GM12872 (cell line): ENCODE data around the gene CHAC2.

ENCODE experiments used
- CTCF ChIP-seq: IDR thresholded peaks from 3 replicates; pipeline ENCODE4 v1.5.1; 2011; ENCODE audit warnings: low read depth, mild to moderate bottlenecking, low read length, moderate library complexity; ENCODE audit not compliant: insufficient read depth

The CHAC2 gene

DNA sequence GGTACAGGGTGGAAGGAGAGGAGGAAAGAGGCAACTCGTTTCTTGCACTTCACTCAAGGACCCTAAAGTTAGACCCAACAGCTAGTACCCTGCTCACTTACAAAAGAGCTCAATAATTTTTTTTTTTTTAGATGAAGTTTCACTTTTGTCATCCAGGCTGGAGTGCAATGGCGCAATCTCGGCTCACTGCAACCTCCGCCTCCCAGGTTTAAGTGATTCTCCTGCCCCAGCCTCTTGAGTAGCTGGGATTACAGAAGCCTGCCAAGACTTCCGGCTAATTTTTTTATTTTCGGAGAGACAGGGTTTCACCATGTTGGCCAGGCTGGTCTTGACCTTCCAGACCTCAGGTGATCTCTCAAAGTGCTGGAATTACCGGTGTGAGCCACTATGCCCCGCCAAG is 15.1 kb downstream of the CHAC2 start:
- no peak for TF ChIP-seq CTCF

GRCh38 chr2:53784436-53784835 is 16.8 kb downstream of the CHAC2 start:
- TF ChIP-seq CTCF: no peak

GRCh38 chr2:53785366-53785765 is 17.8 kb downstream of the CHAC2 start:
- no peak for TF ChIP-seq CTCF

DNA sequence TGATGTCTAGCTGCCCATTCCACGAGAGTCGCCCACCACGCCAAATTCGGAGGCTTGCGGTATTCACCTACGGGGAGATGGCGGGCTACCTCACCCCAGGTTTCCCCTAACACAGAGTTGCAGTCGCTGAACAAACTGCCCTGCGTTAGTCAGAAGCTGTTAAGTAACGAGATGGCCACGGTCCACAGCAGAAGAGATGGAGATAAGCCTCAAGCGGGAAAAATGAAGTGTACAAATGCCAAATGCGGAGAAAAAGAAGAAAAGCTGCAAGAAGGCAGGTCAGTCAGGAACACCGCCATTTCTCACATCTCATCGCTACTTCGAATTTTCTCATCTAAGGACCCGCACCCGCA is 18.7 kb downstream of the CHAC2 start:
- no peak for TF ChIP-seq CTCF

- TF ChIP-seq CTCF: no peak
Observed at GRCh38 chr2:53786705-53787613, 19.4 kb downstream of the CHAC2 start, which contains the start of the genes ASB3 and ERLEC1. ASB3 (minus strand) TSS chr2:53786953; CDS start chr2:53765572, 21,381 bp downstream. ERLEC1 (plus strand) TSS chr2:53787044; CDS start chr2:53787211, 167 bp downstream.

DNA sequence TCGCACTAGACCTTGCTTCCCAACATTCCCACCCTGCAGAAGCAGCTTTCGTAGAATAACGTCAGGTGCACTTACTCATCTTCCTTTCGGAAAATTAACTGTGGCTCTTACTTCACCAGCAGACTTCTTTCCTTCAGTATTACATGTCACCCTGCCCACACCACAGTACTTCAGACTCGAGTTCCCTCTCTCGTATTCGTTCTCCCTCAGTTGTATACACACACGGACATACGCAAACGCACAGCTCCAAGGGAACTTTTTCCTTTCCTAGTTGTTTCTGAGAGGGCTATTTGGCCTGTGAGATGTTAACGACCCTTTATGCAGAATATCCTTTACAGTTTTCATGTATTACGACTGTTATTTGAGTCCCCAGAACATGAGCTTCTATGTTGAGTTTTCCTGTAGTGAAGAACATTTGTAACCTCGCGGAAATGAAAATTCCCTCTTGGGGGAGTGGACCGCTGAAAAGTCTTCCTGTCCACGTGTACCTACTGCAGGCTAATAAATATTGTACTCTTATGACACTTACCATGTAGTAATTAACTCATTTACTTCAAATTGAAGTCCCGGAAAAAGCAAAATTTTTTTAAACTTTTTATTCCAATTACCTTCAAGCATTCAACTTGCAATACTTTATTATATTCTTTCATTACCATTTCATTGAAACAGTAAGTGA is 20.1 kb downstream of the CHAC2 start:
- TF ChIP-seq CTCF: no peak

DNA sequence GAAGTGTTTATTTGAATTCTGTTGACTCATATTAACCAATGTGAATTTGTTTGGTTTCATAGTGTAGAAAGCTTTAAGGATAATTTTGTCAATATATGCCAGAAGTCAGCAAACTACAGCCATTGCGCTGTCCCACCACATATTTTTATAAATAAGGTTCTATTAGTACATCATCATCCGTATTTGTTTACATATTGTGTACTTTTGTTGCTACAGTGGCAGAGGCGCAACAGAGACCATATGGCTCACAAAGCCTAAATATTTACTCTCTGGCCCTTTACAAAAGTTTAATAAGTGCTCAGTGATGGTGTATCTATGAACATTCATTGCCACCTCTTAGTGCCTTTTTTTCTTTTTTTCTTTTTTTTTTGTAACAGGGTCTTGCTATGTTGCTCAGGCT is 25.7 kb downstream of the CHAC2 start:
- TF ChIP-seq CTCF: no peak
